ENCODE measurements around the gene GPR183. TPM values are rescaled to one million over a fixed set of nuclear protein-coding genes. Genes with fewer than 3 reads are reported as not detected.

Gene GPR183
- total RNA-seq, 1 experiment from 2014 or later: 0.30 TPM

- RAD21 ChIA-PET (ENCODE audit: low non-redundant PET in 1 of 2, low total read pairs in 2 of 2, uncharacterized antibody in 2 of 2, unreplicated experiment in 2 of 2): no interaction called here
- no peak for DNase-seq (ENCODE audit: low read depth, low spot score)
- no peaks in the 10 kb centered on the region for H4K20me1 ChIP-seq (ENCODE audit: insufficient read depth)
Observed at GRCh38 chr13:99294958-99295357, 12.2 kb downstream of the GPR183 start.

GRCh38 chr13:99294198-99294597 is 13.0 kb downstream of the GPR183 start:
- H3K27ac ChIP-seq (ENCODE audit: low read depth, low read length): no peak overlapping the region
- no peaks in the 10 kb centered on the region for H4K20me1 ChIP-seq (ENCODE audit: insufficient read depth)
- peaks cover 12% of the 10 kb centered on the region; the same call in 1 of the 2 replicates for H3K79me2 ChIP-seq (ENCODE audit: insufficient read depth, low read length)
- ChIA-PET RAD21 (ENCODE audit: low non-redundant PET in 1 of 2, low total read pairs in 2 of 2, uncharacterized antibody in 2 of 2, unreplicated experiment in 2 of 2) (no interaction called here), CTCF (interaction anchor here (1.1 kb wide), 1 partner anchor 28 kb away, joined by 3 read pairs; no protein-coding TSS in a partner anchor), POLR2A (no interaction called here)
- H3K4me1 ChIP-seq (ENCODE audit: control insufficient read depth in 1 of 2, insufficient read depth in 2 of 2, low read length in 2 of 2): no peaks in the 10 kb centered on the region
- H2AFZ ChIP-seq (ENCODE audit: low read depth, low read length, poor library complexity, severe bottlenecking): no peak overlapping the region
- BruUV-seq (replicated peaks): no TSS peak
- no peaks in the 10 kb centered on the region for H3K9me2 ChIP-seq (ENCODE audit: insufficient read depth)
- H3K4me3 ChIP-seq (replicated peaks in 1 of 2; ENCODE audit: low read depth in 1 of 2, low read length in 2 of 2): no peak overlapping the region
- H3K9ac ChIP-seq (ENCODE audit: low read length): no peak overlapping the region
- no peaks in the 10 kb centered on the region for H3K9me3 ChIP-seq (ENCODE audit: control insufficient read depth in 1 of 2, insufficient read depth in 1 of 2, low read depth in 1 of 2, low read length in 2 of 2)
- H3K36me3 ChIP-seq (ENCODE audit: control insufficient read depth in 1 of 2, insufficient read depth in 2 of 2, low read length in 2 of 2): no peaks in the 10 kb centered on the region; a peak in 1 of 4 replicates
- no peak for ATAC-seq
- no peak for DNase-seq (ENCODE audit: low read depth, low spot score)
- no peak overlapping the region for H3K4me2 ChIP-seq (ENCODE audit: low read length)
- intact Hi-C loops (cut with micrococcal nuclease): no loop called here
- no peaks in the 10 kb centered on the region for H3K27me3 ChIP-seq (ENCODE audit: insufficient read depth, low read length)
- TF ChIP-seq, protein P1, sequence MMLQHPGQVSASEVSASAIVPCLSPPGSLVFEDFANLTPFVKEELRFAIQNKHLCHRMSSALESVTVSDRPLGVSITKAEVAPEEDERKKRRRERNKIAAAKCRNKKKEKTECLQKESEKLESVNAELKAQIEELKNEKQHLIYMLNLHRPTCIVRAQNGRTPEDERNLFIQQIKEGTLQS (IDR thresholded peaks at IDR 0.05): no peak
- TF ChIP-seq CEBPB (IDR thresholded peaks at IDR 0.05; ENCODE audit: low read depth) (no peak), ELF1 (IDR thresholded peaks at IDR 0.05; ENCODE audit: borderline replicate concordance, low read depth) (no peak), REST (IDR thresholded peaks at IDR 0.05; ENCODE audit: low read depth) (no peak), SP1 (IDR thresholded peaks at IDR 0.05; ENCODE audit: low read depth) (no peak), ZBTB33 (IDR thresholded peaks at IDR 0.05; ENCODE audit: extremely low read depth, insufficient replicate concordance, low read length) (no peak), CBX3 (IDR thresholded peaks at IDR 0.05; ENCODE audit: low read depth) (no peak), EZH2phosphoT487 (IDR thresholded peaks at IDR 0.05; ENCODE audit: borderline replicate concordance) (no peak), MAX (IDR thresholded peaks at IDR 0.05) (no peak), ZNF274 (IDR thresholded peaks at IDR 0.05; ENCODE audit: low read depth, low read length) (no peak), SRF (IDR thresholded peaks at IDR 0.05; ENCODE audit: low read depth) (no peak), EGR1 (IDR thresholded peaks at IDR 0.05; ENCODE audit: low read depth) (no peak)

More at GRCh38 chr13:99294958-99295357, 12.2 kb downstream of the GPR183 start:
- H3K79me2 ChIP-seq (ENCODE audit: insufficient read depth, low read length): peaks cover 14% of the 10 kb centered on the region; the same call in 1 of the 2 replicates
- H3K9me3 ChIP-seq (ENCODE audit: control insufficient read depth in 1 of 2, insufficient read depth in 1 of 2, low read depth in 1 of 2, low read length in 2 of 2): no peaks in the 10 kb centered on the region
- BruUV-seq (replicated peaks): no TSS peak
- no peak overlapping the region for H3K4me2 ChIP-seq (ENCODE audit: low read length)
- H3K9ac ChIP-seq (ENCODE audit: low read length): no peak overlapping the region
- POLR2A ChIA-PET: no interaction called here
- no peaks in the 10 kb centered on the region for H3K27me3 ChIP-seq (ENCODE audit: insufficient read depth, low read length)
- CTCF ChIA-PET: no interaction called here
- no peak overlapping the region for H3K4me3 ChIP-seq (replicated peaks in 1 of 2; ENCODE audit: low read depth in 1 of 2, low read length in 2 of 2)
- H3K27ac ChIP-seq (ENCODE audit: low read depth, low read length): no peak overlapping the region
- no peak overlapping the region for H2AFZ ChIP-seq (ENCODE audit: low read depth, low read length, poor library complexity, severe bottlenecking)
- peaks cover 0 to 4% of the 10 kb centered on the region in 2 experiments; a peak in 1 of 4 replicates for H3K4me1 ChIP-seq (ENCODE audit: control insufficient read depth in 1 of 2, insufficient read depth in 2 of 2, low read length in 2 of 2)
- H3K9me2 ChIP-seq (ENCODE audit: insufficient read depth): no peaks in the 10 kb centered on the region
- no peak for TF ChIP-seq TCF7L2 (IDR thresholded peaks at IDR 0.05; ENCODE audit: borderline replicate concordance, extremely low read depth, insufficient read depth, insufficient read length)
- TF ChIP-seq MAX (IDR thresholded peaks at IDR 0.05): no peak
- TF ChIP-seq RAD21 (IDR thresholded peaks at IDR 0.05; ENCODE audit: low read depth): no peak
- TF ChIP-seq JUND (IDR thresholded peaks at IDR 0.05): no peak
- no peak for TF ChIP-seq POLR2AphosphoS5 (IDR thresholded peaks at IDR 0.05; ENCODE audit: low read depth, low read length)
- ATAC-seq: no peak
- intact Hi-C loops (cut with micrococcal nuclease): no loop called here
- H3K36me3 ChIP-seq (ENCODE audit: control insufficient read depth in 1 of 2, insufficient read depth in 2 of 2, low read length in 2 of 2): no peaks in the 10 kb centered on the region; a peak in 1 of 4 replicates

Measured in HCT116 (cell line).